Mesenchymal stem cell (in vitro differentiated cells and primary cell): ENCODE measurements around the gene SNCB.
A peak's percentile ranks its signal among the peaks of the same experiment; 100 is the strongest.

Experiments used
- DNase-seq: peaks from one replicate; pipeline ENCODE4 v3.0.0-alpha.2; 2013
- H2AFZ ChIP-seq: one replicate; pipeline ENCODE4 v1.6.1; 2013; ENCODE audit warnings: low read depth, mild to moderate bottlenecking, control low read depth, inconsistent platforms, low read length, moderate library complexity
- H2AK5ac ChIP-seq: 2 replicates; pipeline ENCODE4 v1.6.1; 2013; ENCODE audit warnings: low read length, moderate library complexity, mild to moderate bottlenecking, inconsistent platforms; ENCODE audit not compliant: severe bottlenecking
- H2BK120ac ChIP-seq: one replicate; pipeline ENCODE4 v1.6.1; 2013; ENCODE audit warnings: low read depth, mild to moderate bottlenecking, inconsistent platforms, low read length, moderate library complexity
- H2BK12ac ChIP-seq, 2 experiments: one replicate each; pipeline ENCODE4 v1.6.1; 2013; ENCODE audit warnings: inconsistent platforms in 2 of 2, low read length in 2 of 2, mild to moderate bottlenecking in 2 of 2, moderate library complexity in 2 of 2, control low read depth in 1 of 2
- H2BK15ac ChIP-seq: one replicate; pipeline ENCODE4 v1.6.1; 2013; ENCODE audit warnings: mild to moderate bottlenecking, low read depth, inconsistent platforms; ENCODE audit not compliant: poor library complexity, severe bottlenecking
- H2BK5ac ChIP-seq: 2 replicates; pipeline ENCODE4 v1.6.1; 2013; ENCODE audit warnings: low read depth, mild to moderate bottlenecking, low read length, control low read depth, inconsistent platforms; ENCODE audit not compliant: poor library complexity, severe bottlenecking
- H3K14ac ChIP-seq, 2 experiments: one replicate each; pipeline ENCODE4 v1.6.1; 2013; ENCODE audit warnings: inconsistent platforms in 2 of 2, low read length in 2 of 2, control low read depth in 1 of 2, mild to moderate bottlenecking in 1 of 2, moderate library complexity in 1 of 2
- H3K18ac ChIP-seq, 2 experiments: one replicate each; pipeline ENCODE4 v1.6.1; 2013; ENCODE audit warnings: inconsistent platforms in 2 of 2, low read length in 2 of 2, control low read depth in 1 of 2, low read depth in 1 of 2, mild to moderate bottlenecking in 1 of 2
- H3K23ac ChIP-seq, 2 experiments: one replicate each; pipeline ENCODE4 v1.6.1; 2013; ENCODE audit warnings: inconsistent platforms in 2 of 2, low read length in 2 of 2, mild to moderate bottlenecking in 2 of 2, moderate library complexity in 2 of 2, control low read depth in 1 of 2
- H3K27ac ChIP-seq: 2 replicates; pipeline ENCODE4 v1.5.1; 2013; ENCODE audit warnings: mild to moderate bottlenecking, moderate library complexity, low read length, control low read depth, inconsistent platforms; ENCODE audit not compliant: poor library complexity, severe bottlenecking
- H3K27me3 ChIP-seq, 2 experiments: 2 replicates each; pipeline versions ENCODE4 v1.6.1 to v1.7.0; 2013; ENCODE audit warnings: low read length in 2 of 2, mild to moderate bottlenecking in 2 of 2, moderate library complexity in 2 of 2, control low read depth in 1 of 2, inconsistent platforms in 1 of 2; ENCODE audit not compliant: control insufficient read depth in 1 of 2, insufficient read depth in 1 of 2
- H3K36me3 ChIP-seq, 2 experiments: 2 replicates each; pipeline versions ENCODE4 v1.6.1 to v1.7.0; 2013; ENCODE audit warnings: low read length in 2 of 2, control low read depth in 1 of 2, inconsistent platforms in 1 of 2, low read depth in 1 of 2, mild to moderate bottlenecking in 1 of 2; ENCODE audit not compliant: insufficient read depth in 2 of 2, control insufficient read depth in 1 of 2
- H3K4ac ChIP-seq, 2 experiments: one replicate each; pipeline ENCODE4 v1.6.1; 2013; ENCODE audit warnings: inconsistent platforms in 2 of 2, low read length in 2 of 2, mild to moderate bottlenecking in 2 of 2, moderate library complexity in 2 of 2, control low read depth in 1 of 2, low read depth in 1 of 2
- H3K4me1 ChIP-seq: 2 replicates; pipeline ENCODE4 v1.6.1; 2013; ENCODE audit warnings: low read depth, low read length, control low read depth; ENCODE audit not compliant: control insufficient read depth, insufficient read depth
- H3K4me2 ChIP-seq: 2 replicates; pipeline ENCODE4 v1.6.1; 2013; ENCODE audit warnings: low read length, mild to moderate bottlenecking, inconsistent platforms; ENCODE audit not compliant: poor library complexity, severe bottlenecking
- H3K4me3 ChIP-seq, 2 experiments: 2 replicates each; pipeline versions ENCODE4 v1.5.1 to v1.7.0; 2013; ENCODE audit warnings: low read length in 2 of 2, mild to moderate bottlenecking in 2 of 2, control low read depth in 1 of 2, low read depth in 1 of 2; ENCODE audit not compliant: insufficient read depth in 1 of 2
- H3K79me1 ChIP-seq: replicated peaks from 2 replicates; pipeline ENCODE4 v1.6.1; 2013; ENCODE audit warnings: mild to moderate bottlenecking, control low read depth, low read length, inconsistent platforms; ENCODE audit not compliant: poor library complexity, severe bottlenecking
- H3K9ac ChIP-seq: 2 replicates; pipeline ENCODE4 v1.7.0; 2013; ENCODE audit warnings: mild to moderate bottlenecking, low read length, moderate library complexity
- H3K9me3 ChIP-seq: 2 replicates; pipeline ENCODE4 v1.7.0; 2013; ENCODE audit warnings: mild to moderate bottlenecking, low read length; ENCODE audit not compliant: control insufficient read depth
- H4K8ac ChIP-seq: one replicate; pipeline ENCODE4 v1.6.1; 2013; ENCODE audit warnings: inconsistent platforms, mild to moderate bottlenecking, low read length, moderate library complexity
- H4K91ac ChIP-seq: one replicate; pipeline ENCODE4 v1.6.1; 2013; ENCODE audit warnings: mild to moderate bottlenecking, low read length, inconsistent platforms
- WGBS: methylation state at CpG from one replicate; pipeline ENCODE4 v1.1.7; 2013; ENCODE audit warnings: mixed read lengths; 5-methylcytosine and 5-hydroxymethylcytosine counted together

SNCB gene

GRCh38 chr5:176589039-176589769, 41.1 kb downstream of the SNCB start:
- Histone ChIP-seq H3K4me1 (no peaks in the 10 kb centered on the region), H4K91ac (no peak overlapping the region), H4K8ac (no peak overlapping the region), H3K27me3 (peaks cover 0 to 3% of the 10 kb centered on the region in 2 experiments), H3K79me1 (no peaks in the 10 kb centered on the region), H3K14ac (no peak overlapping the region), H3K18ac (no peak overlapping the region), H3K9me3 (peaks cover 7% of the 10 kb centered on the region), H3K4me3 (no peak overlapping the region), H2AK5ac (no peak overlapping the region), H3K9ac (no peak overlapping the region), H3K4me2 (no peak overlapping the region), H2BK120ac (no peak overlapping the region), H3K27ac (no peak overlapping the region), H2BK5ac (no peak overlapping the region), H3K23ac (no peak overlapping the region), H3K4ac (no peak overlapping the region), H2AFZ (no peak overlapping the region), H3K36me3 (peaks cover 3 to 14% of the 10 kb centered on the region in 2 experiments), H2BK12ac (no peak overlapping the region), H2BK15ac (no peak overlapping the region)
- DNase-seq = no peak
- WGBS = 90% methylated on average over 31 of the region's 31 CpGs

- H3K4me1 ChIP-seq = no peaks in the 10 kb centered on the region
- no peak overlapping the region for H3K14ac ChIP-seq
- H3K23ac ChIP-seq = no peak overlapping the region
- H2AK5ac ChIP-seq = no peak overlapping the region
- no peak overlapping the region for H3K4ac ChIP-seq
- no peak overlapping the region for H3K18ac ChIP-seq
- peak overlapping the region; percentile 10 for H4K91ac ChIP-seq
- no peak overlapping the region for H3K4me3 ChIP-seq
- no peaks in the 10 kb centered on the region for H3K79me1 ChIP-seq
- peaks cover 7% of the 10 kb centered on the region for H3K9me3 ChIP-seq
- no peak overlapping the region for H2BK5ac ChIP-seq
- H2BK12ac ChIP-seq = no peak overlapping the region
- no peak overlapping the region for H3K4me2 ChIP-seq
- H2BK120ac ChIP-seq = no peak overlapping the region
- DNase-seq = no peak
- H2BK15ac ChIP-seq = no peak overlapping the region
- H3K9ac ChIP-seq = no peak overlapping the region
- peaks cover 3 to 14% of the 10 kb centered on the region in 2 experiments for H3K36me3 ChIP-seq
- H3K27ac ChIP-seq = no peak overlapping the region
- no peak overlapping the region for H4K8ac ChIP-seq
- peaks cover 0 to 3% of the 10 kb centered on the region in 2 experiments for H3K27me3 ChIP-seq
- no peak overlapping the region for H2AFZ ChIP-seq
These were observed 42.0 kb downstream of the SNCB start for GRCh38 chr5:176588297-176588696.

- no peak overlapping the region for H3K14ac ChIP-seq
- no peak overlapping the region for H3K9ac ChIP-seq
- H3K4me3 ChIP-seq = no peak overlapping the region
- H4K8ac ChIP-seq = no peak overlapping the region
- no peak overlapping the region for H2AFZ ChIP-seq
- no peak for DNase-seq
- H2BK15ac ChIP-seq = no peak overlapping the region
- H3K4me2 ChIP-seq = no peak overlapping the region
- H3K23ac ChIP-seq = no peak overlapping the region
- H3K27ac ChIP-seq = no peak overlapping the region
- H3K4ac ChIP-seq = no peak overlapping the region
- H3K79me1 ChIP-seq = no peaks in the 10 kb centered on the region
- WGBS = 82% methylated on average over 5 of the region's 7 CpGs
- peaks cover 7% of the 10 kb centered on the region for H3K9me3 ChIP-seq
- no peaks in the 10 kb centered on the region for H3K4me1 ChIP-seq
- H2BK5ac ChIP-seq = no peak overlapping the region
- H3K36me3 ChIP-seq = peaks cover 1 to 13% of the 10 kb centered on the region in 2 experiments
- no peak overlapping the region for H4K91ac ChIP-seq
- H2BK120ac ChIP-seq = no peak overlapping the region
- H3K27me3 ChIP-seq = peaks cover 0 to 8% of the 10 kb centered on the region in 2 experiments
- H2BK12ac ChIP-seq = no peak overlapping the region
- no peak overlapping the region for H3K18ac ChIP-seq
- no peak overlapping the region for H2AK5ac ChIP-seq
These were observed 42.9 kb downstream of the SNCB start for GRCh38 chr5:176587398-176587797.

GRCh38 chr5:176583076-176583475, 47.3 kb downstream of the SNCB start:
- H3K4me3 ChIP-seq = no peak overlapping the region
- H2BK15ac ChIP-seq = no peak overlapping the region
- no peak overlapping the region for H2BK12ac ChIP-seq
- H2AK5ac ChIP-seq = no peak overlapping the region
- H3K9ac ChIP-seq = no peak overlapping the region
- H3K79me1 ChIP-seq = no peaks in the 10 kb centered on the region
- peaks cover 7% of the 10 kb centered on the region for H3K9me3 ChIP-seq
- no peak overlapping the region for H3K14ac ChIP-seq
- H3K4ac ChIP-seq = no peak overlapping the region
- DNase-seq = peak; percentile 18
- no peak overlapping the region for H3K4me2 ChIP-seq
- H3K4me1 ChIP-seq = peaks cover 2% of the 10 kb centered on the region
- peaks cover 0 to 10% of the 10 kb centered on the region in 2 experiments for H3K27me3 ChIP-seq
- H2BK120ac ChIP-seq = no peak overlapping the region
- no peak overlapping the region for H2BK5ac ChIP-seq
- H4K91ac ChIP-seq = no peak overlapping the region
- H3K18ac ChIP-seq = no peak overlapping the region
- no peak overlapping the region for H4K8ac ChIP-seq
- H2AFZ ChIP-seq = no peak overlapping the region
- no peaks in the 10 kb centered on the region for H3K36me3 ChIP-seq
- WGBS = 68% methylated on average over 4 of the region's 4 CpGs
- no peak overlapping the region for H3K27ac ChIP-seq
- H3K23ac ChIP-seq = no peak overlapping the region
